ENCODE results near the gene SOAT1.

- TF ChIP-seq POLR2A (IDR thresholded peaks at IDR 0.05) (no peak), CTCF (IDR thresholded peaks at IDR 0.05 in 8 of 11, conservative IDR thresholded peaks at IDR 0.05 in 3 of 11) (no peak)
Measured at GRCh38 chr1:179376223-179376622, 82.6 kb downstream of the SOAT1 start.
